ENCODE data around the gene IRF2BPL.

Gene IRF2BPL

DNA sequence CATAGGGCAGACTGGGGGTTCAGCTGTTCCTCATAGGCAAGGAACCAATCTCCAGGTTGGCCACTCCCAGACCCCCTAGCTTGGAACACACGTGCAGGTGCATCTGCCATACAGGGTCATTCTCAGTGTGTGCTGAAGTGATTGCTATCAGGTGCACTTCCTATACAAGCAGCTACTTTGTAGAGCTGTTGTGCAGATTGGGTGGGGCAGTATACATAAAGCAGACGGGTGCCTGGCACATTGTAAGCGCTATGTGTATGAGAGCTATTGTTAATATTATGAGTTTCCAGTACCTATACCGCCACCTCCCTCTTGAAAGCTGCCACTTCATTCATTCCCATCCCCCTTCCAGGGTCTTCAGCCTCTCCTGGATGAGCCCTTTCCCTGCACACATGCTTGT is 17.3 kb downstream of the IRF2BPL start:
- H3K4me3 ChIP-seq (replicated peaks; ENCODE audit: insufficient read depth, low read length), result no peak overlapping the region
- no peak overlapping the region for H3K27ac ChIP-seq (replicated peaks)
- no peak for DNase-seq (ENCODE audit: low read depth in 1 of 2, low spot score in 1 of 2)
- TF ChIP-seq CTCF (IDR thresholded peaks at IDR 0.05; ENCODE audit: insufficient read depth, low read length) (no peak), SPI1 (IDR thresholded peaks at IDR 0.05; ENCODE audit: borderline replicate concordance, low read depth) (no peak), POLR2AphosphoS5 (IDR thresholded peaks at IDR 0.05; ENCODE audit: low read depth) (no peak), GABPA (IDR thresholded peaks at IDR 0.05; ENCODE audit: low read depth) (no peak)
- TF ChIP-seq, protein P1, sequence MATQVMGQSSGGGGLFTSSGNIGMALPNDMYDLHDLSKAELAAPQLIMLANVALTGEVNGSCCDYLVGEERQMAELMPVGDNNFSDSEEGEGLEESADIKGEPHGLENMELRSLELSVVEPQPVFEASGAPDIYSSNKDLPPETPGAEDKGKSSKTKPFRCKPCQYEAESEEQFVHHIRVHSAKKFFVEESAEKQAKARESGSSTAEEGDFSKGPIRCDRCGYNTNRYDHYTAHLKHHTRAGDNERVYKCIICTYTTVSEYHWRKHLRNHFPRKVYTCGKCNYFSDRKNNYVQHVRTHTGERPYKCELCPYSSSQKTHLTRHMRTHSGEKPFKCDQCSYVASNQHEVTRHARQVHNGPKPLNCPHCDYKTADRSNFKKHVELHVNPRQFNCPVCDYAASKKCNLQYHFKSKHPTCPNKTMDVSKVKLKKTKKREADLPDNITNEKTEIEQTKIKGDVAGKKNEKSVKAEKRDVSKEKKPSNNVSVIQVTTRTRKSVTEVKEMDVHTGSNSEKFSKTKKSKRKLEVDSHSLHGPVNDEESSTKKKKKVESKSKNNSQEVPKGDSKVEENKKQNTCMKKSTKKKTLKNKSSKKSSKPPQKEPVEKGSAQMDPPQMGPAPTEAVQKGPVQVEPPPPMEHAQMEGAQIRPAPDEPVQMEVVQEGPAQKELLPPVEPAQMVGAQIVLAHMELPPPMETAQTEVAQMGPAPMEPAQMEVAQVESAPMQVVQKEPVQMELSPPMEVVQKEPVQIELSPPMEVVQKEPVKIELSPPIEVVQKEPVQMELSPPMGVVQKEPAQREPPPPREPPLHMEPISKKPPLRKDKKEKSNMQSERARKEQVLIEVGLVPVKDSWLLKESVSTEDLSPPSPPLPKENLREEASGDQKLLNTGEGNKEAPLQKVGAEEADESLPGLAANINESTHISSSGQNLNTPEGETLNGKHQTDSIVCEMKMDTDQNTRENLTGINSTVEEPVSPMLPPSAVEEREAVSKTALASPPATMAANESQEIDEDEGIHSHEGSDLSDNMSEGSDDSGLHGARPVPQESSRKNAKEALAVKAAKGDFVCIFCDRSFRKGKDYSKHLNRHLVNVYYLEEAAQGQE (IDR thresholded peaks at IDR 0.05; ENCODE audit: insufficient replicate concordance, low read depth), result no peak
- H3K27me3 ChIP-seq (ENCODE audit: insufficient read depth, poor library complexity, severe bottlenecking), result no peaks in the 10 kb centered on the region

DNA sequence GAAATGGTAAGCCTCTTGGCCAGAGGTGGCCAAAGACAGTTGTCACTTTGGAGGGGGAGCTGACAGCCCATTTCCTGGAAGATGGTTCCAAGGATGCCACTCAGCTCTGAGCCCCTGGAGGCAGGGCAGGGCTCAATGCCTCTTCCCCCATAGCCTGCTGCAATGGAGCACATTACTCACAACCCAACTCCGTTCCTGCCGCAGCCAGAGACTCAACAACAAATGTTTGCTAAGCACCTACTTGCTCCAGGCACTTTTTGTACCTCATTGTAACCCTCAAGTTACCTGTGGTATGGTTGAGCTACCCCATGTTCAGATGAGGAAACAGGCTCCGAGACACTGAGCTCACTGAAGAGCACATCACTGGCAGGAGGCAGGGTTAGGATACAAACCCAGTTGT is 19.5 kb downstream of the IRF2BPL start:
- Histone ChIP-seq H3K27ac (replicated peaks) (no peak overlapping the region), H3K4me3 (replicated peaks; ENCODE audit: insufficient read depth, low read length) (no peak overlapping the region), H3K27me3 (ENCODE audit: insufficient read depth, poor library complexity, severe bottlenecking) (no peaks in the 10 kb centered on the region)
- TF ChIP-seq SPI1 (IDR thresholded peaks at IDR 0.05; ENCODE audit: borderline replicate concordance, low read depth), result no peak
- no peak for TF ChIP-seq GABPA (IDR thresholded peaks at IDR 0.05; ENCODE audit: low read depth)
- no peak for TF ChIP-seq CTCF (IDR thresholded peaks at IDR 0.05; ENCODE audit: insufficient read depth, low read length)
- TF ChIP-seq, protein P1 (IDR thresholded peaks at IDR 0.05; ENCODE audit: insufficient replicate concordance, low read depth), result no peak
- no peak for TF ChIP-seq POLR2AphosphoS5 (IDR thresholded peaks at IDR 0.05; ENCODE audit: low read depth)
- no peak for DNase-seq (ENCODE audit: low read depth in 1 of 2, low spot score in 1 of 2)

- DNase-seq (ENCODE audit: low read depth in 1 of 2, low spot score in 1 of 2), result no peak
- Histone ChIP-seq H3K27ac (replicated peaks) (no peak overlapping the region), H3K27me3 (ENCODE audit: insufficient read depth, poor library complexity, severe bottlenecking) (no peaks in the 10 kb centered on the region), H3K4me3 (replicated peaks; ENCODE audit: insufficient read depth, low read length) (no peak overlapping the region)
- TF ChIP-seq, protein P1 (IDR thresholded peaks at IDR 0.05; ENCODE audit: insufficient replicate concordance, low read depth), result no peak
- TF ChIP-seq SPI1 (IDR thresholded peaks at IDR 0.05; ENCODE audit: borderline replicate concordance, low read depth) (no peak), POLR2AphosphoS5 (IDR thresholded peaks at IDR 0.05; ENCODE audit: low read depth) (no peak), GABPA (IDR thresholded peaks at IDR 0.05; ENCODE audit: low read depth) (no peak), CTCF (IDR thresholded peaks at IDR 0.05; ENCODE audit: insufficient read depth, low read length) (no peak)
Measured at GRCh38 chr14:77008541-77008940, 20.0 kb downstream of the IRF2BPL start.

Measured in HL-60 (cell line).